GM12878 (cell line): ENCODE data around the gene TAGLN3. TPM values are rescaled to one million over a fixed set of nuclear protein-coding genes. Genes with fewer than 3 reads are reported as not detected.
"Not testable (repeated sequence)": the region's sequence is repeated elsewhere in the genome, so short reads cannot be mapped to it uniquely, and the experiment has no call there.

ENCODE experiments used
- ATAC-seq: fragments of 200-7000 bp; cut with Tn5 transposase; 3 replicates; pipeline ENCODE4 v1.9.1; 2020; ENCODE audit warnings: mild to moderate bottlenecking, moderate library complexity
- BruUV-seq: library from RNA; stranded (reverse); fragments of 400-500 nt; replicated peaks from 2 replicates; lab custom pipeline; 2021; lab: Mats Ljungman, UMichigan
- CTCF ChIA-PET: fragments of 300-600 bp; sonication (Branson Sonifier 250); formaldehyde crosslinking; extraction: SDS; loops from one replicate; lab custom pipeline; 2021; ENCODE audit warnings: inconsistent platforms; lab: Yijun Ruan, JAX
- POLR2A ChIA-PET: fragments of 350-600 bp; formaldehyde crosslinking; extraction: SDS; loops from one replicate; lab custom pipeline; 2021; ENCODE audit warnings: inconsistent platforms; lab: Charles Lee
- RAD21 ChIA-PET: fragments of 300-600 bp; sonication (Branson Sonifier 250); formaldehyde crosslinking; loops from one replicate; lab custom pipeline; 2023; ENCODE audit warnings: antibody characterized with exemption; ENCODE audit not compliant: unreplicated experiment; lab: Charles Lee
- SMC1A ChIA-PET: fragments of 300-600 bp; sonication (Branson Sonifier 250); formaldehyde crosslinking; loops from one replicate; lab custom pipeline; 2023; ENCODE audit not compliant: unreplicated experiment, uncharacterized antibody; lab: Charles Lee
- DNase-seq: peaks from one replicate; pipeline ENCODE4 v3.0.0-alpha.2; 2011; ENCODE audit warnings: low read depth, low spot score
- FAIRE-seq: peaks from 3 replicates; lab custom pipeline; 2011; peaks lifted over from hg19 to GRCh38; lab: Jason Lieb, UNC
- H2AFZ ChIP-seq: 2 replicates; pipeline ENCODE4 v1.6.0; 2011; ENCODE audit warnings: low read depth, low read length, control low read depth; ENCODE audit not compliant: control insufficient read depth
- H3K27ac ChIP-seq: 2 replicates; pipeline ENCODE4 v1.5.1; 2011; ENCODE audit warnings: control low read depth; ENCODE audit not compliant: control insufficient read depth, insufficient read depth
- H3K27me3 ChIP-seq, 2 experiments: replicated peaks in 1 of 2; 2 replicates each; pipeline versions ENCODE4 v1.6.0 to v1.6.1; 2011; ENCODE audit warnings: low read length in 1 of 2; ENCODE audit not compliant: control insufficient read depth in 2 of 2, insufficient read depth in 2 of 2
- H3K36me3 ChIP-seq, 2 experiments: 2 replicates each; pipeline ENCODE4 v1.5.1; 2011; ENCODE audit warnings: low read length in 1 of 2; ENCODE audit not compliant: control insufficient read depth in 2 of 2, insufficient read depth in 2 of 2
- H3K4me1 ChIP-seq: 2 replicates; pipeline ENCODE4 v1.6.1; 2011; ENCODE audit warnings: mild to moderate bottlenecking, low read length, moderate library complexity, mixed read lengths; ENCODE audit not compliant: control insufficient read depth, insufficient read depth
- H3K4me2 ChIP-seq: 2 replicates; pipeline ENCODE4 v1.6.0; 2011; ENCODE audit warnings: control low read depth; ENCODE audit not compliant: control insufficient read depth, insufficient read depth
- H3K4me3 ChIP-seq: fragments of 200-600 bp; sonication (generic); 2 replicates; pipeline ENCODE4 v1.5.1; 2016
- H3K79me2 ChIP-seq: 2 replicates; pipeline ENCODE4 v1.6.0; 2011; ENCODE audit warnings: low read length; ENCODE audit not compliant: control insufficient read depth, insufficient read depth
- H3K9ac ChIP-seq: 2 replicates; pipeline ENCODE4 v1.8.0; 2011; ENCODE audit warnings: low read length, control low read depth, mixed read lengths; ENCODE audit not compliant: control insufficient read depth, insufficient read depth
- H3K9me3 ChIP-seq: replicated peaks from 3 replicates; pipeline ENCODE4 v1.5.1; 2011; ENCODE audit warnings: mild to moderate bottlenecking, low read length; ENCODE audit not compliant: control insufficient read depth, insufficient read depth
- H4K20me1 ChIP-seq: 2 replicates; pipeline ENCODE4 v1.6.0; 2011; ENCODE audit not compliant: control insufficient read depth, insufficient read depth
- POLR2A ChIP-seq: IDR thresholded peaks from 2 replicates; pipeline ENCODE4 v1.6.1; 2011; ENCODE audit warnings: low read depth, mild to moderate bottlenecking, low read length
- TCF7 ChIP-seq: IDR thresholded peaks from 2 replicates; pipeline ENCODE4 v1.6.1; 2014; ENCODE audit warnings: antibody characterized with exemption, borderline replicate concordance
- ZBTB11 ChIP-seq: fragments of 450-650 bp; formaldehyde crosslinking; IDR thresholded peaks from 2 replicates; pipeline ENCODE4 v1.5.0; 2022; ENCODE audit warnings: mild to moderate bottlenecking, missing genetic modification characterization
- ZNF592 ChIP-seq: fragments of 450-650 bp; IDR thresholded peaks from 2 replicates; pipeline ENCODE4 v1.6.1; 2017; ENCODE audit warnings: mild to moderate bottlenecking, moderate library complexity
- WGBS: methylation state at CpG from one replicate; pipeline ENCODE4 v1.1.6; 2016; ENCODE audit warnings: low lambda C conversion rate; ENCODE audit not compliant: insufficient replicate concordance, insufficient coverage; ENCODE audit errors: missing lambda C conversion rate; 5-methylcytosine and 5-hydroxymethylcytosine counted together
- in situ Hi-C: fragments of 300-500 bp; cut with MboI; formaldehyde crosslinking; loops from 9 replicates; pipeline ENCODE4 v1.14.3; 2018; ENCODE audit warnings: mixed read lengths
- intact Hi-C: fragments of 100-400 bp; cut with micrococcal nuclease; formaldehyde crosslinking; loops from one replicate; pipeline ENCODE4 v1.14.2; 2022; ENCODE audit not compliant: unreplicated experiment
- polyA plus RNA-seq, 11 experiments: library from polyadenylated mRNA; depleted of rRNA in 4 of 11; unstranded in 6 of 11; stranded (reverse) in 5 of 11; fragments of >200 nt; fragmentation: Nextera tagmentation in 4 of 11; fragmentation: Illumina TruSeq in 1 of 11; extraction: Ambion mirVana in 4 of 11; extraction: Trizol in 1 of 11; gene quantifications; 1 replicate in 1 of 11; 2 replicates in 10 of 11; pipeline versions ENCODE4 v1.2.1 to v1.2.3, GENCODE V29; 2011 to 2016; ENCODE audit warnings: inconsistent platforms in 2 of 11, missing spikeins in 2 of 11, low read depth in 1 of 11
- total RNA-seq, 4 experiments: library from RNA; depleted of rRNA in 3 of 4; stranded (reverse); fragments of >200 nt in 3 of 4; fragmentation: Illumina TruSeq in 1 of 4; extraction: Trizol in 1 of 4; gene quantifications; 2 replicates each; pipeline versions ENCODE4 v1.2.1 to v1.2.3, GENCODE V29; 2013 to 2021

Gene TAGLN3
- total and polyA plus RNA-seq, 10 of the 15 experiments (the other 5 are each of a cell fraction or from before 2014, with no cell fraction given) = 0.06 to 0.53 (median 0.12) TPM; not detected in 3

- TF ChIP-seq ZBTB11 (CRISPR knock-in tag) (no peak), ZNF592 (no peak), POLR2A (no peak), TCF7 (no peak)
These were observed 36.5 kb downstream of the TAGLN3 start (continued) for GRCh38 chr3:112035241-112035640.

- ATAC-seq, H3K9ac ChIP-seq: not testable (repeated sequence)
These were observed 38.5 kb downstream of the TAGLN3 start for GRCh38 chr3:112037194-112037593.

More at GRCh38 chr3:112037194-112037593, 38.5 kb downstream of the TAGLN3 start:
- H3K4me1 ChIP-seq, in situ Hi-C loops, H3K27ac ChIP-seq, BruUV-seq, intact Hi-C loops, H3K36me3 ChIP-seq, H3K79me2 ChIP-seq, H3K9me3 ChIP-seq, CTCF ChIA-PET, FAIRE-seq, SMC1A ChIA-PET, H3K4me3 ChIP-seq, POLR2A ChIA-PET, H3K4me2 ChIP-seq, H4K20me1 ChIP-seq, DNase-seq, H2AFZ ChIP-seq, RAD21 ChIA-PET, H3K27me3 ChIP-seq: not testable (repeated sequence)
- 26% methylated on average over 4 of the region's 4 CpGs for WGBS
